ENCODE results near the gene PKNOX2.
A peak's percentile ranks its signal among the peaks of the same experiment; 100 is the strongest.

Gene PKNOX2

DNA sequence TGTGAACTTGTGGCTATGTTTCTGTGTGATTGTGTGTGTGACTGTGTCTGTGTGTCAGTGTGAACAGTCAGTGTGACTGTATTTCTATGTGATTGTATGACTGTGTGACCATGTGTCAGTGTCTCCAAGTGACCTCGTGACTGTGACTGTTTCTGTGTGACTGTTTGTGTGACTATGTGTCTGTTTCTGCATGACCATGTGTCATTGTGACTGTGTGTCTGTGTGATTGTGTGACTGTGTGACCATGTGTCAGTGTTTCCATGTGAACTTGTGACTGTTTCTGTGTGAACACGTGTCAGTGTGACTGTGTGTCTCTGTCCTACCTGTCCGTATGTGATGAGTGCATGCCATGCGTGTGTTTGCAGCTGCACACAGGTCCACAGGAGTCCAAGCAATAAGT, 8.8 kb upstream of the PKNOX2 start:
- no peak for DNase-seq

- DNase-seq: no peak
These were observed 8.0 kb upstream of the PKNOX2 start for GRCh38 chr11:125156346-125157117.

- no peak for DNase-seq
These were observed 7.3 kb upstream of the PKNOX2 start for GRCh38 chr11:125157118-125157733.

- DNase-seq: no peak
These were observed 6.4 kb upstream of the PKNOX2 start for GRCh38 chr11:125157953-125158680.

DNA sequence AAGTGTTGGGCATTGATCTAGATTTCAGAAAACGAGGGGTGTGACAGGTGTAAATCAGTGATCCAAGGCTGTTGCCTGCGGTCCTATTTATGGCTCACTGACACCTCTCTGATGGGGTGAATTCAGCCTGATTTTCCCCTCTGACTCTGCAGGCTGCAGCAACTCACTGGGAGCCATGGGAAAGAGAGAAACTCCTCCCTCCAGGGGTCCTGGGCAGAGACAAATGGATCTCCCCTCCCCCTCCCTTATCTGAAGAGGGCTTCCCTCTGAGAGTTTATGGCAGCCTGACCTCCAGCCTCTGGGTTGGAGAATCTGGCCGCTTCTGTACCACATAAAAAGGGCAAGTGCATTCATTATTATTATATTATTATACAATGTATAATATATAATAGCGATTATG, 1.8 kb upstream of the PKNOX2 start:
- no peak for DNase-seq

- no peak for DNase-seq
These were observed 1.0 kb upstream of the PKNOX2 start for GRCh38 chr11:125163431-125164063.

- no peak for DNase-seq
These were observed 495 bp upstream of the PKNOX2 start for GRCh38 chr11:125164091-125164421.

GRCh38 chr11:125165111-125165842, 726 bp downstream of the PKNOX2 start:
- peak; percentile 66 for DNase-seq

DNA sequence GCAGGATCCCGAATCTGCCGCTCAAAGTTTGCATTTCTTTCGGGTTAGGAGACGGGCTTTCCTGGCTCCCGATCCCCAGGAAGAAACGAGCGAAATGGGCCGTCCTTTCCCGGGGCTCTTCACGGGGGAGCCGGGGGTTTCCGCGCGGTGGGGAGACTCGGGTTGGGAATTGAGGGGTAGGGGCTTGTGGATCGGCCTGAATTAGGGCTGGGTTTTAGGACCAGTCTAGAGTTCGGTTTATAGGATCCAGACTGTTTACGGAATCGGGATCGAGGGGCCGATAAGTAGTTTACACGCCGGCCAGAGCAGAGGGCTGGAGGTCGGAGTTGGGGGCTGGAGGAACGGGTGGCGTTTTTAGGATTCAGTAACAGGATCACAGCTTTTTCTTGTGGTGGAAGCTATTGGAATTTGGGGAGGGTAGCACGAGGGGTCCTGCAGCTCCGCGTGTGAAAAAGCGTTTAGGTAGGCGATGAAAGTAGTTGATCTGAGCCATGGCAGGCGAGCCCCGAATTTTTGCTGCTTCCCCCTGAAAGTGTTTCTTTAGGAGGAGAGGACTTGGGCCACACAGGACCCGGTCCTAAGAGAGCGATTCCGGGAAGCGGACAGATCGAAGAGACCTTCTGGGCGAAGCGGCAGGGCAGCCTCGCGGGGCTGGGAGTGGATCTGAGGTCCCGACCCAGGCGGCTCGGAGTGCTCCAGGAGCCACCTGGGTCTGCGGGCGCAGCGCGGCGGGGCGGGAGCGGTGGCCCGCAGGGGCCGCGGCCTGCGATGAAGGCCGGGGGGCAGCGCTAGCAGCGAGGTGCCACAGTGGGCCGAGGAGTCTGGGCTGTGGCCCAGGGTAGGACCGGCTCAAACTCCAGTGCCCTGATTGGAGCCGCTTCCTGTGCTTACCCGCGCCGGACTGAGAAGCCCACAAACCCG, 1.6 kb downstream of the PKNOX2 start:
- DNase-seq: peak; percentile 59

DNA sequence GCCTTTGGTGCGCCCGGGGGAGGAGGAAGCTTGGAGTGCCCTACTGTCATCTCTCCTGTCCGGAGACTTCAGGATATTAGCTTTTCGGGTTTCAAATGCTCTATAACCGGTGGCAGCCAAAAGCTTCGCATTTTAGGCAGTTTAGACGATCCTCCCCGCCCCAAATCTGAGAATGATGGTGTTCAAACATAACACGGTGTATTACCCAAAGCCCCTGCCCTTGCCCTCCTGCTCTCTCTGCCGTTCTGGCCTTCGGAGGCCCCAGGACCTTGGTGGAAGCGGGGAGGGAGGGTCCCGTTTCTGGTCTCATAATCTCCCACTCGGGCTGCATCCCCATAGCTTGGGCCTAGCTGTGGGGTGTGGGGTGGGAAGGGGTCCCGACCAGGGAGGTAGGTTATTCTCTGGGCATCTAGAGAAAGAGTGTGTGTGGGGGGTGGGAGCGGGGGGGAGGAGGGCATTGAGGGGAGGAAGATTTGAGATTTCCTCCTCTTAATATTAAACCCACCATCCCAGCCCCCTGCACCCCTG, 2.3 kb downstream of the PKNOX2 start:
- DNase-seq: no peak

GRCh38 chr11:125167292-125167953, 2.9 kb downstream of the PKNOX2 start:
- DNase-seq: no peak

DNA sequence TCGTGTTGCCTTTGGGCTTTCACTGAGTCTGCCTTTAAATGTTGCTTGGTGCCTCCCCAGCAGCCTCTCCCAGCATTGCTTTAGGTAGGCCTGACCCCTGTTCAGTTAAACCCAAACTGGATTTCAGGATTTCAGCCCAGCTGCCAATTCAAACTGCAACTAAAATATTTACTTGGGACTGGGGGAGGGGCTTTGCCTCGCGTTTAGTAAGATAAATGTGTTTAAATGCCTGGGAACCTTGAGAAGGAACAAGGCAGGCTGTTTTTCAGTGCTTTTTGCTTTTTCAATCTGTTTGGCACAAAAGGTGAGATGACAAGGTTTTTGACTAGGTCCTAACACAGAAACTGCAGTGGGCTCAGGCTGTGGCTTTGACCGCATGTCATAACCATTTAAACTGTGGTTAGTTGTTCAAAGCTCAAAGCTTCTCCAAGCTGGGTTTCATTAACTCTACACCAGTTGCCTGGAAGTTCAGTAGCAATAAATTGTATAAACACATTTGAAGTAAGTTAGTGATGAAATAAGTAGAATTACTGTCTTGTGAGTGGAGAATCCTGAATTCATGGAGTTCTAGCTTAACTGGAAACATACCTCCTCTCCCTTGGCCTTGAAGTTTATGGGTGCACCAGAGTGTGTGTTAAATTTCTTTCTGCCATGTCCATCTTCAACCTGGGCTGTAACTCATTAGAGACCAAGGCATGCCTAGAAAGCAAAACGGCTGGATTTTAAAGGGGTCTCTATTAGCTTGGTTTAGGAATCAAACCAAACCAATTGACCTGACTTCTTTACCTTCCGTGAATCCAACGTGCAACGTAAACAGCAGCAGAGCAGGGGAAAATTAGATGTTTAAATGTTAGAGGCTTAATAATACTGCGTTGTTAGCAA, 3.6 kb downstream of the PKNOX2 start:
- no peak for DNase-seq

GRCh38 chr11:125168918-125169456, 4.4 kb downstream of the PKNOX2 start:
- DNase-seq: no peak

- no peak for DNase-seq
These were observed 5.5 kb downstream of the PKNOX2 start for GRCh38 chr11:125170001-125170509.

DNA sequence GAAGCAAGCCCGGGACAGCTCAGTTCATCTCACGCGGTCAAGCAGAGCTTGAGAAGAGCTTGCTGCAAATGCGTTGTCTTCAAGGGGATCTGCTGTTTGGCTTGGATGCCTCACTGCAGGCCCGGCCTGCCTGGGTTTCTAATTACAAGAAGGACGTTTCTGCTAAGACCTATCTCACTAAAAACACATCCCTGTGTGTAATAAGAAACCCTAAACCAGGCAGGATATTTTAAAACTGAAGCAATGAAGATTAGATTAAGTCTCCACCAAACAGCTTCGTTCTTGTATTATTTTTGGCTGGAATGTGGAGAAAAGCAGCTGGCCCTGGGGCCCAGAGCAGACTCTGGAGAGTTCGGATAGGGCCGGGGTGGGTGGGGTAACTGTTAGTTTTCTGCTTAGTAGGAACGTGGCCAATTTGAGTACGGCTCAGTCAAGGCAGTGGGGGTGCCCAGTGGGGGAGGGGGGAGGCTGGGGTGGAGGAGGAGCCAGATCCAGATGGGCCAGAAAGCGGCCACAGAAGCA, 6.0 kb downstream of the PKNOX2 start:
- DNase-seq: no peak

DNA sequence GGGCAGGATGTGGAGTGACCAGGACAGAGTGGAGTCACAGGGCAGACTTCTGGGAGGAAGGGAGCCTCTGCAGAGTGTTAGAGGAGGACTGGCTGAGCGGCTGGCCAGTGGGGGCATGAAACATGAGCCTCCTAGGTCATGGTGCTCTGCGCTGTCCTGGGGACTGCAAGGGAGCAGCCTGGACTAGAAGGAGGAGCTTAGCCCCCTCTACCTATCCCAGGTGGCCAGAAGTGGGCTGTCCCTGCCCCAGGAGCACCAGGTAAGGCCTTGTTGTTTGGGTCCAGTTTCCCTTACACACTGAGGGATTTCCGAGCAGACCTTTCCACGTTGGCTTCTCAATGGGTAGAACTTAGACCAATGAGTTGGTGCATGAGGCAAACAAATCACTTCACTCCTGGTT, 7.4 kb downstream of the PKNOX2 start:
- DNase-seq: no peak

DNA sequence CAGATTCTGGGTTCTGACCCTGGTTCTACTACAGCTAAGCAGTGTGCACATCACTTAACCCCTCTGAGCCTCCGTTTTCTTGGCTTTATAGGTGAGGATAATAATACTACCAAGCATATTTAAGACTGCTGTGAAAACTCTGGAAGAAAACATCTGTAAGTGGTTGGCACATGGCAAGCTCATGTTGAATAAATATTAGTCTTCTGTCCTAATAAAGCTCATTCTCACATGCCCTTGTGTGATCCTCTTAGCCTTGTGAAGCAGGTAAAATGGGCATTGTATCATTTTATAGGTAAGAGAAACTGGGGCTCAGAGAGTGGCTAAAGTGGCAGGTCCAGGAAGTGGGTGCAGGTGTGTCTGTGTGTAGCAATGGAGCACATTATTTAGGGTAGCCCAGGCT, 8.5 kb downstream of the PKNOX2 start:
- no peak for DNase-seq

DNA sequence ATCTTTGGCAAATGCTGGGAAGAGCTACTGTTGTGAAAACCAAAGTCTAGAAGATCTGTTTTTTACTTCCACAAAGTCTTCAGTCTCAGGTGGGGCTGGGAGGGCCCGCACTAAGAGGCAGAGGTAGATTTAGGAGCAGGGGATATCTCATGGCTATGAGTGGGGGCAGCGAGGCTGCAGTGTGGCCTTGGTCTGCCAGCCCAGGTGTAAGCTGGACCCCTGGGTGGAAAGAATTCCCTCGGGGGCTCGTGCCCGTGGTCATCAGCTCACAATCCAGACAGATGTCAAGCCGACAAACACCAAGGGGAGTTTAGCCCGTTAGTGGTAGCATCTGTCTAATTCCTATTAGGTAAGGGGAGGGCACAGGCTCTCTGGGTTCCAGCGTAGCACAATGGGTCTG, 9.0 kb downstream of the PKNOX2 start:
- DNase-seq: no peak

DNA sequence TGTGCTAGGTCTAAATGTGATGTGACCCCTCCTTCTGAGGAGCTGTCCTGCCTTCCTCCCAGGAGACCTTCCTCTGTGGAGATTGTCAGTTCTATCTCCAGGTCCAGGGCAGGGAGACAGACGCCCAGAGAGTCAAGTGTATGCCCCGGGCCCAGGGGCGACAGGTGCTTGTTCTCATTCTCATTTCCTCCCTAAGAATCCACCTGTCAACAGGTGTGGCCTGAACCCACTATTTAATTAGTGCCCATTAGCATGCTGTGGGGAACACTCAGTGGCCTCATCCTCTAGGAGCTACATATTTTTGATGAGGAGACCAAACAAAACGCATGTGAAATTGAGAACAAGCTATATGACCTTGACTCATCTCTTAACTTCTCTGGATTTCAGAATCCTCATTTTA, 9.5 kb downstream of the PKNOX2 start:
- no peak for DNase-seq
